ENCODE data around the gene CTAGE15.
"Not testable (repeated sequence)": the region's sequence is repeated elsewhere in the genome, so short reads cannot be mapped to it uniquely, and the experiment has no call there.

DNA sequence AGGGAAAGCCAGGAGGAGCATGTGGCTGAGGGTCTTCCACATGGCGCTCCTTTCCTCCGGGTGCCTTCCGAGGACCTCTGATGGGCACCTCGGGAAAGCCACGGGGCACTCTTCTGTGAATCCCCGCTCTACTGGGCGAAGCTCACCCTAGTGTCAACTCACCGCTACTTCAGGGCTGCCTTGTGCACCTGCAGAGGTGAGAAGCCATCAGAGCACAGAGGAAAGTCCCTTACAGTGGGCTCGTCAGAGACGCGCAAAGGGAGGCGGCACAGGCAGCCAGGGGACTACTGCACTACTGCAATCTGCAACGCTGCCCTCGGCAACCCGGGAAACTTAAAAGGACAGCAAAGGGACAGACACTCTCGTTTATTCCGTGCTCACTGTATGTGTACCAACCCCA lies 50.5 kb downstream of the CTAGE15 start:
- TF ChIP-seq, protein P1, sequence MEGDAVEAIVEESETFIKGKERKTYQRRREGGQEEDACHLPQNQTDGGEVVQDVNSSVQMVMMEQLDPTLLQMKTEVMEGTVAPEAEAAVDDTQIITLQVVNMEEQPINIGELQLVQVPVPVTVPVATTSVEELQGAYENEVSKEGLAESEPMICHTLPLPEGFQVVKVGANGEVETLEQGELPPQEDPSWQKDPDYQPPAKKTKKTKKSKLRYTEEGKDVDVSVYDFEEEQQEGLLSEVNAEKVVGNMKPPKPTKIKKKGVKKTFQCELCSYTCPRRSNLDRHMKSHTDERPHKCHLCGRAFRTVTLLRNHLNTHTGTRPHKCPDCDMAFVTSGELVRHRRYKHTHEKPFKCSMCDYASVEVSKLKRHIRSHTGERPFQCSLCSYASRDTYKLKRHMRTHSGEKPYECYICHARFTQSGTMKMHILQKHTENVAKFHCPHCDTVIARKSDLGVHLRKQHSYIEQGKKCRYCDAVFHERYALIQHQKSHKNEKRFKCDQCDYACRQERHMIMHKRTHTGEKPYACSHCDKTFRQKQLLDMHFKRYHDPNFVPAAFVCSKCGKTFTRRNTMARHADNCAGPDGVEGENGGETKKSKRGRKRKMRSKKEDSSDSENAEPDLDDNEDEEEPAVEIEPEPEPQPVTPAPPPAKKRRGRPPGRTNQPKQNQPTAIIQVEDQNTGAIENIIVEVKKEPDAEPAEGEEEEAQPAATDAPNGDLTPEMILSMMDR (IDR thresholded peaks at IDR 0.05) = not testable (repeated sequence)
- not testable (repeated sequence) for TF ChIP-seq POLR2AphosphoS5, EP300 (IDR thresholded peaks at IDR 0.05)

All from gastroesophageal sphincter (tissue), 3 donors.